NCI-H2171 (cell line): ENCODE data around the gene SAP25.
"Not testable (repeated sequence)": the region's sequence is repeated elsewhere in the genome, so short reads cannot be mapped to it uniquely, and the experiment has no call there.

Source experiments
- DNase-seq: peaks from one replicate; lab custom pipeline; 2025; lab: John Stamatoyannopoulos, UW

The SAP25 gene

GRCh38 chr7:100535982-100536381, 37.7 kb downstream of the SAP25 start:
- DNase-seq = not testable (repeated sequence)

GRCh38 chr7:100532165-100533022, 41.3 kb downstream of the SAP25 start:
- no peak for DNase-seq

- DNase-seq = not testable (repeated sequence)
Observed at GRCh38 chr7:100528108-100528866, 45.4 kb downstream of the SAP25 start.

- DNase-seq = not testable (repeated sequence)
Observed at GRCh38 chr7:100523192-100523591, 50.5 kb downstream of the SAP25 start.
